PC-3 (cell line): ENCODE results near the gene GPC5.

Experiments
- CTCF ChIP-seq: fragments of 300-600 bp; sonication (generic); conservative IDR thresholded peaks from 2 replicates; pipeline ENCODE4 v1.5.1; 2017; ENCODE audit warnings: antibody characterized with exemption, low read depth, mild to moderate bottlenecking, low read length
- EZH2 ChIP-seq: fragments of 300-600 bp; sonication (generic); IDR thresholded peaks from one replicate; pipeline ENCODE4 v1.6.1; 2017; ENCODE audit warnings: antibody characterized with exemption, mild to moderate bottlenecking, low read length; ENCODE audit not compliant: unreplicated experiment
- EZH2phosphoT487 ChIP-seq: fragments of 300-600 bp; sonication (generic); IDR thresholded peaks from 2 replicates; pipeline ENCODE4 v1.6.1; 2018; ENCODE audit warnings: mild to moderate bottlenecking, antibody characterized with exemption, low read length, borderline replicate concordance

- no peak for TF ChIP-seq CTCF
- no peak for TF ChIP-seq EZH2phosphoT487
- no peak for TF ChIP-seq EZH2
Measured at GRCh38 chr13:92272177-92272576, 873.8 kb downstream of the GPC5 start.
